Mesothelial cell of epicardium (in vitro differentiated cells): ENCODE data around the gene NPC1. TPM values are rescaled to one million over a fixed set of nuclear protein-coding genes. Genes with fewer than 3 reads are reported as not detected.

Source experiments
- DNase-seq, 2 experiments: peaks; one replicate each; pipeline ENCODE4 v3.0.0; 2021; ENCODE audit warnings: low spot score in 2 of 2; ENCODE audit not compliant: unreplicated experiment in 2 of 2
- H3K27ac Mint-ChIP-seq: 2 replicates; pipeline ENCODE4 v1.8.0; 2021; ENCODE audit warnings: mixed read lengths
- H3K27me3 Mint-ChIP-seq: 2 replicates; pipeline ENCODE4 v1.8.0; 2021; ENCODE audit warnings: low read depth, mixed read lengths
- H3K36me3 Mint-ChIP-seq: 2 replicates; pipeline ENCODE4 v1.8.0; 2021; ENCODE audit warnings: mixed read lengths
- H3K4me1 Mint-ChIP-seq: 2 replicates; pipeline ENCODE4 v1.8.0; 2021; ENCODE audit warnings: mixed read lengths
- H3K4me3 Mint-ChIP-seq: 2 replicates; pipeline ENCODE4 v1.8.0; 2021; ENCODE audit warnings: mild to moderate bottlenecking, moderate library complexity, mixed read lengths
- H3K9me3 Mint-ChIP-seq: 2 replicates; pipeline ENCODE4 v1.8.0; 2021; ENCODE audit warnings: mixed read lengths
- CTCF ChIP-seq: fragments of 200-600 bp; sonication (generic); IDR thresholded peaks from one replicate; pipeline ENCODE4 v1.5.0; 2021; ENCODE audit warnings: antibody characterized with exemption; ENCODE audit not compliant: unreplicated experiment
- total RNA-seq: library from RNA; stranded (reverse); gene quantifications from 3 replicates; pipeline ENCODE4 v1.2.1, GENCODE V29; 2021

The NPC1 gene
- total RNA-seq, 1 donor from 2014 or later = 39.9 TPM

DNA sequence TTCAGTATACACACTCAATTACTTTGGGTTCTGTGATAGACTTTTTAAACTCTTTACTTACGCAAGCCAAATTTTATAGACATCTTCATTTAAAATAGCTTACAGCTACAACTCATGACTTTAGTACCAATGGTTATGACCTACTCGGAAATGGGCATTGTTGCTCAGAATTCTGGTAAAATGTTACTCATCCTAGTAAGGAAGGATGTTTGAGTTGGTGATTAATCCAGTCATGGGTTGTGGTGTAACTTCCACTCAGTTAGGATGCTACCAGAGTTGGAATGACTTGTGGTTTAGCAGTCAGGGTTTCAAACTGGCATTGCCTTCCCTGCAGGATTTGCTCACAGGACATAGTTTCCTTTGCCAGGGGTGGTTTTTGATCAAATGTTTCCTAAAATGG lies 7.4 kb upstream of the NPC1 start:
- Mint-ChIP-seq H3K27me3 (peaks cover 5% of the 10 kb centered on the region), H3K4me3 (no peak overlapping the region), H3K4me1 (no peaks in the 10 kb centered on the region), H3K36me3 (no peaks in the 10 kb centered on the region), H3K27ac (no peak overlapping the region), H3K9me3 (no peaks in the 10 kb centered on the region)
- TF ChIP-seq CTCF = no peak
- no peak for DNase-seq

- Mint-ChIP-seq H3K36me3 (no peaks in the 10 kb centered on the region), H3K4me3 (no peak overlapping the region), H3K9me3 (no peaks in the 10 kb centered on the region), H3K27me3 (peaks cover 7% of the 10 kb centered on the region), H3K27ac (no peak overlapping the region), H3K4me1 (no peaks in the 10 kb centered on the region)
- no peak for DNase-seq
- no peak for TF ChIP-seq CTCF
Observed at GRCh38 chr18:23592911-23593310, 6.6 kb upstream of the NPC1 start.

DNA sequence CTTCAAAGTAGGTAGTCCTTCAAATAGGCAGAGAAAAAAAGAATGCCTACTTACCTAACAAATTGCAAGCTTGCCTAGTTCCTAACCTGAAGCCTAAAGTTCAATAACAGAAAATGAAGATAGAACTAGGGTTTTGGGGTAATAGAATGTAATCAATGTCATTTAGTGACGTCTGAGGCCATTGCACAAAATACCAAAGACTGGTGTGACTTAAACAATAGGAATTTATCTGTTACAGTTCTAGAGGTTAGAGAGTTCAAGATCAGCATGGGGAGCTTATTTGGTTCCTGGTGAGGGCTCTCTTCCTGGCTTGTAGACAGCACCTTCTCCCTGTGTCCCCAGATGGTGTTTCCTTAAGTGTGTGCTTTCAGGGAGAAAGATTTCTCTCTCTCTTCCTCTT lies 4.7 kb upstream of the NPC1 start:
- H3K36me3 Mint-ChIP-seq = no peaks in the 10 kb centered on the region
- DNase-seq = no peak
- H3K9me3 Mint-ChIP-seq = no peaks in the 10 kb centered on the region
- peaks cover 6% of the 10 kb centered on the region for H3K4me1 Mint-ChIP-seq
- H3K27me3 Mint-ChIP-seq = peaks cover 2% of the 10 kb centered on the region
- no peak for TF ChIP-seq CTCF
- no peak overlapping the region for H3K4me3 Mint-ChIP-seq
- H3K27ac Mint-ChIP-seq = no peak overlapping the region

DNA sequence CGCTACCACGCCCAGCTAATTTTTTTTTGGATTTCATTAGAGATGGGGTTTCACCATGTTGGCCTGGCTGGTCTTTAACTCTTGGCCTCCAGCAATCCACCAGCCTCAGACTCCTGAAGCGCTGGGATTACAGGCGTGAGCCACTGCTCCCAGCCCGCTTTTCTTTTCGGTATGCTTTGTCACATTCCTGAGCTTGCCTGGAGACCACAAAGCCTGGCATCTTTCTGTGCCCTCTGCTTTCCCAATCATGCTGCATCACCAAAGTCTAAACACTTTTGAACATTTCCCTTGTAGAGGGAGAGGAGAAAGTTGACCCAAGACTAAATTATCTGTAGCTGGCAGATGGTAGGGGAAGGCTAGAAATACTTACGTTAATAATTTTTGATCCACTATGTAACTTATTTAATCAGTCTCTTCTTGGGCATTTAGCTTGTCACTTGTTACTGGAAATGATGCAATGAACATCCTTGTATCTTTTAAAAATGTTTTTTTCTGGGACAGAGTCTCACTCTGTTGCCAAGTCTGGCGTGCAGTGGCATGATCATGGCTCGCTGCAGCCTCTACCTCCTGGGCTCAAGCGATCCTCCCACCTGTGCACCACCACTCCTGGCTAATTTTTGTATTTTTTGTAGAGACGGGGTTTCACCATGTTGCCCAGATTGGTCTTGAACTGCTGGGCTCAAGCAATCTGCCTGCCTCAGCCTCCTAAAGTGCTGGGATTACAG lies 2.7 kb upstream of the NPC1 start:
- no peak for DNase-seq

DNA sequence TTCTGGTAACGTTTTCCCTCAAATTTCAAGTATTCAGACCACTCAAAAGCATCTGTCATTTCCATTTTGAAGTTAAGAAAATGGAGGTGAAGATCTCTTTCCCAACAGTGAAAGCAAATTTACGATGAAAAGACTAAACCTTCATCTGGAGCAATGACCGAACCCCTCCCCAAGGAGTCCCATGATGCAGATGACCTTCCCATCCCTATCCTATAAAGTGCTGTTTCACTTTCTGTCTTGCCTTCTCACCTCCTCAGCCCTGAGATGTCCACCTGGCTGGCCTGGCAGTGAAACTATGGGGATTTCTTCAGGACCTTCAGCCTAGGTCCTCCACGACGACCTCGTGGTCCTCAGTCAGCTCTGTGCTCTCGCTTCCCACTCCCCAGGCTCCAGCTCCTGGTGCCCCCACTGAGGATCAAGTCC lies 925 bp upstream of the NPC1 start:
- DNase-seq = no peak

More for the DNA sequence above, 2.7 kb upstream of the NPC1 start:
- no peaks in the 10 kb centered on the region for H3K9me3 Mint-ChIP-seq
- no peak overlapping the region for H3K27ac Mint-ChIP-seq
- no peak for TF ChIP-seq CTCF
- peaks cover 14% of the 10 kb centered on the region for H3K4me1 Mint-ChIP-seq
- peaks cover 2% of the 10 kb centered on the region for H3K27me3 Mint-ChIP-seq
- no peak overlapping the region for H3K4me3 Mint-ChIP-seq
- H3K36me3 Mint-ChIP-seq = no peaks in the 10 kb centered on the region

More for the DNA sequence above, 925 bp upstream of the NPC1 start:
- peaks cover 2% of the 10 kb centered on the region for H3K27me3 Mint-ChIP-seq
- no peaks in the 10 kb centered on the region for H3K9me3 Mint-ChIP-seq
- H3K36me3 Mint-ChIP-seq = no peaks in the 10 kb centered on the region
- no peak for TF ChIP-seq CTCF
- peak overlapping the region; percentile 87 for H3K27ac Mint-ChIP-seq
- H3K4me1 Mint-ChIP-seq = peaks cover 18% of the 10 kb centered on the region
- peak overlapping the region; percentile 93 for H3K4me3 Mint-ChIP-seq
